HepG2 (cell line): Measurements from ENCODE around the gene ARHGEF37. TPM values are rescaled to one million over a fixed set of nuclear protein-coding genes. Genes with fewer than 3 reads are reported as not detected.

Experiments used
- ATAC-seq: fragments of 200-7000 bp; cut with Tn5 transposase; 3 replicates; pipeline ENCODE4 v1.9.1; 2020; ENCODE audit warnings: mild to moderate bottlenecking, moderate library complexity
- BruUV-seq: library from RNA; stranded (reverse); fragments of 400-500 nt; replicated peaks from 2 replicates; lab custom pipeline; 2021; lab: Mats Ljungman, UMichigan
- CTCF ChIA-PET: fragments of 300-600 bp; formaldehyde crosslinking; extraction: SDS; loops from one replicate; lab custom pipeline; 2021; ENCODE audit warnings: low total read pairs, inconsistent platforms, low intra/inter-chr PET ratio; lab: Yijun Ruan, JAX
- POLR2A ChIA-PET: fragments of 350-600 bp; sonication (Branson Sonifier 250); formaldehyde crosslinking; loops from one replicate; lab custom pipeline; 2020; ENCODE audit warnings: antibody characterized with exemption, inconsistent platforms; lab: Yijun Ruan, JAX
- DNase-seq: peaks from one replicate; pipeline ENCODE4 v3.0.0-alpha.2; 2015; ENCODE audit warnings: low spot score
- FAIRE-seq: peaks from 3 replicates; lab custom pipeline; 2011; peaks lifted over from hg19 to GRCh38; lab: Jason Lieb, UNC
- H2AFZ ChIP-seq: one replicate; pipeline ENCODE4 v1.6.1; 2011; ENCODE audit warnings: low read length, inconsistent platforms
- H3K27ac ChIP-seq: fragments of 300-600 bp; 3 replicates; pipeline ENCODE4 v1.8.0; 2011; ENCODE audit warnings: mixed run types, mild to moderate bottlenecking, mixed read lengths, low read length, inconsistent platforms; ENCODE audit not compliant: insufficient read depth; ENCODE audit errors: extremely low read length
- H3K27me3 ChIP-seq, 2 experiments: fragments of 200-600 bp in 1 of 2; 2 replicates in 1 of 2; 3 replicates in 1 of 2; pipeline versions ENCODE4 v1.6.0 to v1.8.0; 2011; ENCODE audit warnings: low read length in 2 of 2, mild to moderate bottlenecking in 2 of 2, moderate library complexity in 2 of 2, inconsistent platforms in 1 of 2; ENCODE audit not compliant: insufficient read depth in 2 of 2, control insufficient read depth in 1 of 2
- H3K36me3 ChIP-seq, 2 experiments: fragments of 200-600 bp in 1 of 2; replicated peaks in 1 of 2; 2 replicates in 1 of 2; 3 replicates in 1 of 2; pipeline versions ENCODE4 v1.5.1 to v1.8.0; 2011; ENCODE audit warnings: low read length in 2 of 2, inconsistent platforms in 1 of 2; ENCODE audit not compliant: insufficient read depth in 2 of 2, control insufficient read depth in 1 of 2
- H3K4me1 ChIP-seq: 2 replicates; pipeline ENCODE4 v1.5.1; 2012; ENCODE audit warnings: low read length, inconsistent platforms; ENCODE audit not compliant: insufficient read depth
- H3K4me2 ChIP-seq: 2 replicates; pipeline ENCODE4 v1.6.0; 2011; ENCODE audit warnings: low read depth, low read length, inconsistent platforms
- H3K4me3 ChIP-seq, 3 experiments: fragments of 200-600 bp in 1 of 3; sonication (generic), shearing (Covaris generic) in 1 of 3; replicated peaks in 1 of 3; 2 replicates each; pipeline ENCODE4 v1.5.1; 2011 to 2016; ENCODE audit warnings: low read length in 3 of 3, inconsistent platforms in 2 of 3, low read depth in 2 of 3, mild to moderate bottlenecking in 2 of 3, control low read depth in 1 of 3, mixed read lengths in 1 of 3; ENCODE audit not compliant: insufficient read depth in 1 of 3
- H3K79me2 ChIP-seq: one replicate; pipeline ENCODE4 v1.6.1; 2011; ENCODE audit warnings: low read length, inconsistent platforms; ENCODE audit not compliant: insufficient read depth
- H3K9ac ChIP-seq: 2 replicates; pipeline ENCODE4 v1.6.0; 2011; ENCODE audit warnings: mild to moderate bottlenecking, low read depth, low read length, inconsistent platforms; ENCODE audit not compliant: insufficient read depth
- H3K9me3 ChIP-seq: 2 replicates; pipeline ENCODE4 v1.5.1; 2012; ENCODE audit warnings: mild to moderate bottlenecking, low read length
- H4K20me1 ChIP-seq: 2 replicates; pipeline ENCODE4 v1.6.0; 2011; ENCODE audit warnings: inconsistent platforms, mild to moderate bottlenecking, low read length, moderate library complexity; ENCODE audit not compliant: insufficient read depth
- GATAD2A ChIP-seq: IDR thresholded peaks from 2 replicates; pipeline ENCODE4 v1.6.1; 2016
- ISL2 ChIP-seq: sonication (generic); formaldehyde crosslinking; IDR thresholded peaks from 2 replicates; pipeline ENCODE4 v1.5.0; 2020; ENCODE audit warnings: missing genetic modification reagents
- NFRKB ChIP-seq: fragments of 450-650 bp; IDR thresholded peaks from 2 replicates; pipeline ENCODE4 v1.6.1; 2017
- NFYB ChIP-seq: sonication (generic); formaldehyde crosslinking; IDR thresholded peaks from 2 replicates; pipeline ENCODE4 v1.4.0; 2020; ENCODE audit warnings: missing genetic modification reagents
- POLR2A ChIP-seq, 2 experiments: IDR thresholded peaks; 2 replicates each; pipeline ENCODE4 v1.6.1; 2011; ENCODE audit warnings: low read depth in 2 of 2, low read length in 2 of 2, mild to moderate bottlenecking in 1 of 2, moderate library complexity in 1 of 2; ENCODE audit not compliant: insufficient read depth in 1 of 2
- RARA ChIP-seq: IDR thresholded peaks from 2 replicates; pipeline ENCODE4 v1.6.1; 2016; ENCODE audit warnings: missing genetic modification reagents, missing compliant biosample characterization
- SCMH1 ChIP-seq: sonication (generic); formaldehyde crosslinking; IDR thresholded peaks from 2 replicates; pipeline ENCODE4 v1.9.0; 2021; ENCODE audit warnings: missing genetic modification reagents, mild to moderate bottlenecking, borderline replicate concordance
- YY1 ChIP-seq: IDR thresholded peaks from 2 replicates; pipeline ENCODE4 v1.6.1; 2011; ENCODE audit warnings: low read length, low read depth, moderate library complexity, mild to moderate bottlenecking; ENCODE audit not compliant: insufficient read depth, insufficient replicate concordance
- ZNF17 ChIP-seq: sonication (generic); formaldehyde crosslinking; IDR thresholded peaks from 2 replicates; pipeline ENCODE4 v1.5.0; 2020; ENCODE audit warnings: mild to moderate bottlenecking, missing genetic modification reagents
- ZNF34 ChIP-seq: sonication (generic); formaldehyde crosslinking; IDR thresholded peaks from 2 replicates; pipeline ENCODE4 v1.4.0; 2020; ENCODE audit warnings: mild to moderate bottlenecking, missing genetic modification reagents, borderline replicate concordance
- ZNF772 ChIP-seq: sonication (generic); formaldehyde crosslinking; IDR thresholded peaks from 2 replicates; pipeline ENCODE4 v1.5.0; 2020; ENCODE audit warnings: mild to moderate bottlenecking, missing genetic modification reagents
- WGBS: methylation state at CpG from one replicate; pipeline ENCODE4 v1.1.6; 2017; ENCODE audit warnings: low lambda C conversion rate; 5-methylcytosine and 5-hydroxymethylcytosine counted together
- in situ Hi-C: cut with HindIII; loops from 2 replicates; pipeline ENCODE4 v1.10.0; 2017; ENCODE audit warnings: low pct_unique_long_range_greater_than_20kb; ENCODE audit not compliant: extremely low pct_ligation_motif_present
- intact Hi-C: fragments of 100-400 bp; cut with micrococcal nuclease; formaldehyde crosslinking; loops from one replicate; pipeline ENCODE4 v1.10.0; 2022; ENCODE audit not compliant: unreplicated experiment
- polyA plus RNA-seq, 8 experiments: library from polyadenylated mRNA; depleted of rRNA in 3 of 8; stranded (reverse) in 7 of 8; unstranded in 1 of 8; fragments of >200 nt; fragmentation: Illumina TruSeq in 4 of 8; extraction: Trizol in 4 of 8; gene quantifications; 2 replicates each; pipeline versions ENCODE4 v1.2.1 to v1.2.3, GENCODE V29; 2011 to 2016; ENCODE audit warnings: low read depth in 4 of 8, missing spikeins in 1 of 8, mixed read lengths in 1 of 8; ENCODE audit not compliant: insufficient read depth in 1 of 8
- total RNA-seq, 5 experiments: library from RNA; depleted of rRNA; stranded (reverse); fragments of >200 nt; fragmentation: Illumina TruSeq; extraction: Trizol; gene quantifications; 2 replicates each; pipeline ENCODE4 v1.2.3, GENCODE V29; 2016; ENCODE audit warnings: low read depth in 1 of 5
- TF ChIP-seq, protein P1 (sequence below): sonication (generic); formaldehyde crosslinking; IDR thresholded peaks from 2 replicates; pipeline ENCODE4 v1.8.0; 2022; ENCODE audit warnings: missing genetic modification reagents, low read depth, mild to moderate bottlenecking, borderline replicate concordance
- TF ChIP-seq, protein P2 (sequence below): sonication (generic); formaldehyde crosslinking; IDR thresholded peaks from one replicate; pipeline ENCODE4 v1.5.1; 2020; ENCODE audit warnings: mild to moderate bottlenecking, missing genetic modification reagents; ENCODE audit errors: not compliant biosample characterization
- TF ChIP-seq, protein P3 (sequence below): sonication (generic); formaldehyde crosslinking; IDR thresholded peaks from 2 replicates; pipeline ENCODE4 v1.4.0; 2020; ENCODE audit warnings: missing genetic modification reagents

Gene ARHGEF37
- total and polyA plus RNA-seq, 2 of the 13 experiments (the other 11 are each of a cell fraction or from before 2014, with no cell fraction given) = 0.18 to 0.27 TPM

DNA sequence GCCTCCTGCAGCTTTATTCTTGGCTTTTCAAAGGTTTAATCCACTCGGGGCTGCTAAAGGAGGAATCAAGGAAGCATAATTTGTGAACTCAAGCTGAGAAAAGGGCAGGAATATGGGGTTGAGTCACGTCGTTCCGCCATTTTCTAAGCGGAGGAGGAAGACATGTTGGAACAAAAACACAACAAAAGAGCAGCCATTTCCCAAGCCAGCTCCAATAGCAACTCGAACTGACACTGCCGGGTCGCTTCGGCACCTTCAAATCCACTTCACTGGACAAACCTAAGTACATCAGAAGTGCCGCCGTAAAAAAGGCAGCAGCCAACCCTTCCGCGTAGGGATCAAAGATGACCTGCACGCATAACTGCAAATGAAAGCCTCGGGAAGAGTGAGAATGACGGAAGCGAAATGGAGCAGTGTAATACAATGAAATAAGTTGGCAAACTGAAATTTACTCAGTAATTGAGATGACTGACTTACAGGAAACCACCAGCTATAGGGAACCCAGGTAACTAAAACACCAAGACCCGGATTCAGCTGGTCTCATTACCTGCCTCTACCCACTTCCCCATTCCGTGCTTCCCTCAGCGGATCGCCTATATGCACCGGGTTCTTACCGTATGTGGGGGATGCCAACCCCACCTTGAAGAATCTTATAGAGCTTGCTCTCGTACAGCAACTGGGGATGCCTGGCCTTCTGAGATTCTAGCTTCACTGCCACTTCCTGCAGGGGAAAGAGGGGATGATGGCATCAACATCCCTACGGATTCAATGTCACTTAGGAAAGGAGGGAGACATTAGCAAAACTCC lies 31.6 kb upstream of the ARHGEF37 start:
- BruUV-seq = TSS peak; percentile 63
- POLR2A ChIA-PET = interaction anchor here (0.8 to 1.9 kb wide), 13 partner anchors 9 to 452 kb away, joined by 3 to 14 read pairs (median 4); partner anchors contain the start of gene GRPEL2
- peak overlapping the region; percentile 85 for H3K4me2 ChIP-seq
- peaks cover 53% of the 10 kb centered on the region for H3K4me1 ChIP-seq
- 0% methylated on average over 21 of the region's 25 CpGs for WGBS
- in situ Hi-C loops = loop anchor here (5.0 to 25.0 kb wide), 2 partner anchors 97 to 412 kb away; partner anchors contain the start of gene ABLIM3
- H3K9me3 ChIP-seq = no peaks in the 10 kb centered on the region
- peak; percentile 86 for DNase-seq
- peak overlapping the region; percentile 97 for H3K27ac ChIP-seq
- intact Hi-C loops = loop anchor here (2.0 to 5.0 kb wide), 2 partner anchors 52 to 107 kb away; no protein-coding TSS in a partner anchor
- H3K9ac ChIP-seq = peak overlapping the region; percentile 98
- peak; percentile 34 for FAIRE-seq
- H4K20me1 ChIP-seq = peaks cover 18% of the 10 kb centered on the region
- H2AFZ ChIP-seq = no peak overlapping the region
- peaks cover 66% of the 10 kb centered on the region for H3K79me2 ChIP-seq
- H3K27me3 ChIP-seq = no peaks in the 10 kb centered on the region; a peak in 1 of 5 replicates
- H3K4me3 ChIP-seq = peak overlapping the region; percentile 95 to 99 (median 98)
- peak; percentile 43 for ATAC-seq
- CTCF ChIA-PET = no interaction called here
- H3K36me3 ChIP-seq = peaks cover 9 to 23% of the 10 kb centered on the region in 2 experiments
- 0 out of 2 replicates have a peak, but pooled peaks have one; percentile 61 for TF ChIP-seq NFRKB
- TF ChIP-seq YY1 = peak; percentile 92
- TF ChIP-seq ZNF34 (CRISPR knock-in tag) = no peak
- TF ChIP-seq, protein P1, sequence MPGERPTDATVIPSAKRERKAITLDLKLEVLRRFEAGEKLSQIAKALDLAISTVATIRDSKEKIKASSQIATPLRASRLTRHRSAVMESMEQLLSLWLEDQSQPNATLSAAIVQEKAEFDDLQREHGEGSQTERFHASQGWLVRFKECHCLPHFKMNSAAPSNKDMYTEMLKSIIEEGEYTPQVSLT (CRISPR knock-in tag) = no peak
- peak; percentile 23; the same call in 1 of the 2 replicates for TF ChIP-seq GATAD2A
- TF ChIP-seq, protein P2, sequence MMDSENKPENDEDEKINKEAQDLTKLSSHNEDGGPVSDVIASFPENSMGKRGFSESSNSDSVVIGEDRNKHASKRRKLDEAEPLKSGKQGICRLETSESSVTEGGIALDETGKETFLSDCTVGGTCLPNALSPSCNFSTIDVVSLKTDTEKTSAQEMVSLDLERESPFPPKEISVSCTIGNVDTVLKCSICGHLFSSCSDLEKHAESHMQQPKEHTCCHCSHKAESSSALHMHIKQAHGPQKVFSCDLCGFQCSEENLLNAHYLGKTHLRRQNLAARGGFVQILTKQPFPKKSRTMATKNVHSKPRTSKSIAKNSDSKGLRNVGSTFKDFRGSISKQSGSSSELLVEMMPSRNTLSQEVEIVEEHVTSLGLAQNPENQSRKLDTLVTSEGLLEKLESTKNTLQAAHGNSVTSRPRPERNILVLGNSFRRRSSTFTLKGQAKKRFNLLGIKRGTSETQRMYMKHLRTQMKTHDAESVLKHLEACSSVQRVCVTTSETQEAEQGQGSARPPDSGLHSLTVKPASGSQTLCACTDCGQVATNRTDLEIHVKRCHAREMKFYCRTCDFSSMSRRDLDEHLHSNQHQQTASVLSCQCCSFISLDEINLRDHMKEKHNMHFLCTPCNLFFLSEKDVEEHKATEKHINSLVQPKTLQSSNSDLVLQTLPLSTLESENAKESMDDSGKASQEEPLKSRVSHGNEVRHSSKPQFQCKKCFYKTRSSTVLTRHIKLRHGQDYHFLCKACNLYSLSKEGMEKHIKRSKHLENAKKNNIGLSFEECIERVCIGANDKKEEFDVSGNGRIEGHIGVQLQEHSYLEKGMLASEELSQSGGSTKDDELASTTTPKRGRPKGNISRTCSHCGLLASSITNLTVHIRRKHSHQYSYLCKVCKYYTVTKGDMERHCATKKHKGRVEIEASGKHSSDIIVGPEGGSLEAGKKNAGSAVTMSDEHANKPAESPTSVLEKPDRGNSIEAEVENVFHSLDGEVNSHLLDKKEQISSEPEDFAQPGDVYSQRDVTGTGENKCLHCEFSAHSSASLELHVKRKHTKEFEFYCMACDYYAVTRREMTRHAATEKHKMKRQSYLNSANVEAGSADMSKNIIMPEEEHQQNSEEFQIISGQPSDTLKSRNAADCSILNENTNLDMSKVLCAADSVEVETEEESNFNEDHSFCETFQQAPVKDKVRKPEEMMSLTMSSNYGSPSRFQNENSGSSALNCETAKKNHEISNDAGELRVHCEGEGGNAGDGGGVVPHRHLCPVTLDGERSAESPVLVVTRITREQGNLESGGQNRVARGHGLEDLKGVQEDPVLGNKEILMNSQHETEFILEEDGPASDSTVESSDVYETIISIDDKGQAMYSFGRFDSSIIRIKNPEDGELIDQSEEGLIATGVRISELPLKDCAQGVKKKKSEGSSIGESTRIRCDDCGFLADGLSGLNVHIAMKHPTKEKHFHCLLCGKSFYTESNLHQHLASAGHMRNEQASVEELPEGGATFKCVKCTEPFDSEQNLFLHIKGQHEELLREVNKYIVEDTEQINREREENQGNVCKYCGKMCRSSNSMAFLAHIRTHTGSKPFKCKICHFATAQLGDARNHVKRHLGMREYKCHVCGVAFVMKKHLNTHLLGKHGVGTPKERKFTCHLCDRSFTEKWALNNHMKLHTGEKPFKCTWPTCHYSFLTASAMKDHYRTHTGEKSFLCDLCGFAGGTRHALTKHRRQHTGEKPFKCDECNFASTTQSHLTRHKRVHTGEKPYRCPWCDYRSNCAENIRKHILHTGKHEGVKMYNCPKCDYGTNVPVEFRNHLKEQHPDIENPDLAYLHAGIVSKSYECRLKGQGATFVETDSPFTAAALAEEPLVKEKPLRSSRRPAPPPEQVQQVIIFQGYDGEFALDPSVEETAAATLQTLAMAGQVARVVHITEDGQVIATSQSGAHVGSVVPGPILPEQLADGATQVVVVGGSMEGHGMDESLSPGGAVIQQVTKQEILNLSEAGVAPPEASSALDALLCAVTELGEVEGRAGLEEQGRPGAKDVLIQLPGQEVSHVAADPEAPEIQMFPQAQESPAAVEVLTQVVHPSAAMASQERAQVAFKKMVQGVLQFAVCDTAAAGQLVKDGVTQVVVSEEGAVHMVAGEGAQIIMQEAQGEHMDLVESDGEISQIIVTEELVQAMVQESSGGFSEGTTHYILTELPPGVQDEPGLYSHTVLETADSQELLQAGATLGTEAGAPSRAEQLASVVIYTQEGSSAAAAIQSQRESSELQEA (CRISPR knock-in tag) = no peak
- TF ChIP-seq ZNF772 (CRISPR knock-in tag) = no peak
- TF ChIP-seq, protein P3, sequence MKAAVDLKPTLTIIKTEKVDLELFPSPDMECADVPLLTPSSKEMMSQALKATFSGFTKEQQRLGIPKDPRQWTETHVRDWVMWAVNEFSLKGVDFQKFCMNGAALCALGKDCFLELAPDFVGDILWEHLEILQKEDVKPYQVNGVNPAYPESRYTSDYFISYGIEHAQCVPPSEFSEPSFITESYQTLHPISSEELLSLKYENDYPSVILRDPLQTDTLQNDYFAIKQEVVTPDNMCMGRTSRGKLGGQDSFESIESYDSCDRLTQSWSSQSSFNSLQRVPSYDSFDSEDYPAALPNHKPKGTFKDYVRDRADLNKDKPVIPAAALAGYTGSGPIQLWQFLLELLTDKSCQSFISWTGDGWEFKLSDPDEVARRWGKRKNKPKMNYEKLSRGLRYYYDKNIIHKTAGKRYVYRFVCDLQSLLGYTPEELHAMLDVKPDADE (CRISPR knock-in tag) = no peak
- TF ChIP-seq NFYB (CRISPR knock-in tag) = no peak
- no peak for TF ChIP-seq SCMH1 (CRISPR knock-in tag)
- TF ChIP-seq POLR2A (IDR thresholded peaks at IDR 0.05; ENCODE audit: insufficient read depth in 1 of 2, low read depth in 2 of 2, low read length in 2 of 2) = peak in 1 of 2 experiments; percentile 43; a peak in 2 of 4 replicates
- TF ChIP-seq ZNF17 (CRISPR knock-in tag) = no peak
- TF ChIP-seq RARA (CRISPR knock-in tag) = peak; percentile 18; the same call in 1 of the 2 replicates
- 0 out of 2 replicates have a peak, but pooled peaks have one; percentile 13 for TF ChIP-seq ISL2 (CRISPR knock-in tag)
